Heart right ventricle (tissue), 16 donors: ENCODE data around the gene DEFB119. TPM values are rescaled to one million over a fixed set of nuclear protein-coding genes. Genes with fewer than 3 reads are reported as not detected.

Source experiments
- ATAC-seq, 8 donors: fragments of 200-7000 bp; cut with Tn5 transposase; one replicate each; pipeline ENCODE4 v1.9.1; 2020; ENCODE audit warnings: mild to moderate bottlenecking in 8 of 8, moderate library complexity in 8 of 8, moderate number of reproducible peaks in 1 of 8
- DNase-seq, 2 donors: peaks; one replicate each; pipeline ENCODE4 v3.0.0-alpha.2; 2020
- H3K27ac ChIP-seq, 10 donors: fragments of 200-600 bp; sonication (generic) in 2 of 10; one replicate each; pipeline versions ENCODE4 v1.5.0 to v1.8.0; 2020 to 2022; ENCODE audit warnings: mild to moderate bottlenecking in 3 of 10
- H3K27me3 ChIP-seq, 7 donors: fragments of 200-600 bp; one replicate each; pipeline ENCODE4 v1.8.0; 2021 to 2022; ENCODE audit warnings: mild to moderate bottlenecking in 2 of 7
- H3K36me3 ChIP-seq, 9 donors: fragments of 200-600 bp; sonication (generic) in 1 of 9; one replicate each; pipeline versions ENCODE4 v1.5.0 to v1.8.0; 2020 to 2022; ENCODE audit warnings: mild to moderate bottlenecking in 2 of 9
- H3K4me1 ChIP-seq, 9 donors: fragments of 200-600 bp; sonication (generic) in 1 of 9; one replicate each; pipeline versions ENCODE4 v1.5.0 to v1.8.0; 2020 to 2022; ENCODE audit warnings: mild to moderate bottlenecking in 4 of 9
- H3K4me3 ChIP-seq, 10 donors: fragments of 200-600 bp; sonication (generic) in 2 of 10; one replicate each; pipeline versions ENCODE4 v1.5.0 to v1.8.0; 2020 to 2022; ENCODE audit warnings: mild to moderate bottlenecking in 7 of 10, moderate library complexity in 2 of 10
- H3K9me3 ChIP-seq, 11 donors: fragments of 200-600 bp in 10 of 11; sonication (generic) in 2 of 11; one replicate each; pipeline versions ENCODE4 v1.5.0 to v1.8.0; 2013 to 2022; ENCODE audit warnings: mild to moderate bottlenecking in 2 of 11, control low read depth in 1 of 11, moderate library complexity in 1 of 11
- WGBS, 2 donors: extraction: QIAGEN DNeasy Blood & Tissue Kit; methylation state at CpG; one replicate each; pipeline ENCODE4 v1.1.7; 2013; ENCODE audit warnings: inconsistent platforms in 1 of 2; 5-methylcytosine and 5-hydroxymethylcytosine counted together
- intact Hi-C, 10 donors: fragments of 100-400 bp; cut with DNase I; formaldehyde crosslinking; loops; one replicate each; pipeline versions ENCODE4 v1.11.1 to v1.14.2; 2022
- polyA plus RNA-seq, 2 donors: library from polyadenylated mRNA; stranded (reverse); fragments of 200-250 nt; gene quantifications; one replicate each; pipeline ENCODE4 v1.2.3, GENCODE V29; 2013
- total RNA-seq, 10 donors: library from RNA; stranded (reverse); fragmentation: NEBNext Ultra II Directional in 3 of 10; extraction: Animal tissue kit (Norgen Biotek cat#: 25700) in 3 of 10; gene quantifications; one replicate each; pipeline versions ENCODE4 v1.2.1 to v1.2.4, GENCODE V29; 2021 to 2023
- TF ChIP-seq, protein P1 (sequence below), 9 donors: fragments of 200-600 bp; sonication (generic) in 2 of 9; IDR thresholded peaks; one replicate each; pipeline versions ENCODE4 v1.5.0 to v1.8.0; 2021 to 2022; ENCODE audit warnings: antibody characterized with exemption in 9 of 9, mild to moderate bottlenecking in 5 of 9, moderate library complexity in 1 of 9
- donor health status: Arrhythmogenic right ventricular cardiomyopathy.
- donor health status: ischemic (EF 13 %, LVEDD 7.1; RV severe dilation, severe dysfunction).
- donor health status: healthy with polysubstance abuse.
- donor health status: DM: no; HTN: yes; CAD: no.
- donor health status: DM: no; HTN: no; CAD: no.
- donor health status: ischemic (EF 25% LVEDD 6.9; RV normal size, moderate dysfunction).
- donor health status: ischemic (EF 25% LVEDD 5.7; RV mildly dilated, moderate dysfunction).
- donor health status: healthy.
- donor health status: DM: yes; HTN: yes; CAD: no.
- donor health status: Ischemic cardiomyopathy.
- donor health status: ischemic (EF 35%, LVEDD 5.7; RV mildly dilated, moderate dysfunction).
- donor health status: nonischemic (EF 11% LVEDD 7.7; RV severe dilation, severe dysfunction).
- donor health status: DM: yes; HTN: yes; CAD: no.
- donor health status: PGD.
- donor health status: ischemic (EF 29% LVEDD 5.4; RV normal size, mild dysfunction).
- donor health status: nonischemic (EF 23%, LVEDD 6.1; RV moderate dilation, normal function).

DEFB119 gene
- total and polyA plus RNA-seq, 12 donors = not detected

DNA sequence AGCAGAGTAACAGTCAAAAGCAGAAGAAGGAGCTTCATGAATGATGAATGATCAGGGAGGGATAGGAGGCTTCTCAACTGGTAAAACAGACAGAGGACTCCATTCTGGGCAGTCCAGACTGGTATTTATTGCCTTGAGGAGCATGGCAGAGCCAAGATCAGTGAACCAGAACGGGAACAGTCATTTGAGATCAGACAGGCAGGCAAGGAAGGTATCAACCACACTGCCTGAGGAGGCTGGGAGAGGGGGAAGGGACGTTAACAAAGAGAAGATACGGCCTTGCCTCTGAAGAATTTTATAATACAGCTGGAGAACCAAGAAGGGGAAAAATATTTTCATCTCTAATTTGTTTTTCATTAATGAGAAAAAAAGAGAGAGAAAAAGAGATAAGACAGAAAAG is 15.7 kb upstream of the DEFB119 start, which contains the start of gene DEFB121:
Gene DEFB121 (minus strand): TSS at position 101 of the 400 bp plus-strand sequence. CDS start 63 bp downstream, at position 38.
- ATAC-seq = no peak
- WGBS, 2 donors = 34 to 43% methylated on average over 3 of the region's 3 CpGs
- no peaks in the 10 kb centered on the region for H3K36me3 ChIP-seq
- H3K4me1 ChIP-seq = no peaks in the 10 kb centered on the region
- DNase-seq = no peak
- H3K9me3 ChIP-seq = peaks cover 0 to 3% (median 0%) of the 10 kb centered on the region in 11 donors
- intact Hi-C loops = no loop called here
- no peak within 1 kb of the TSS for H3K4me3 ChIP-seq
- H3K27ac ChIP-seq = no peak within 1 kb of the TSS
- H3K27me3 ChIP-seq = peaks cover 0 to 29% (median 5%) of the 10 kb centered on the region in 7 donors
- TF ChIP-seq, protein P1, sequence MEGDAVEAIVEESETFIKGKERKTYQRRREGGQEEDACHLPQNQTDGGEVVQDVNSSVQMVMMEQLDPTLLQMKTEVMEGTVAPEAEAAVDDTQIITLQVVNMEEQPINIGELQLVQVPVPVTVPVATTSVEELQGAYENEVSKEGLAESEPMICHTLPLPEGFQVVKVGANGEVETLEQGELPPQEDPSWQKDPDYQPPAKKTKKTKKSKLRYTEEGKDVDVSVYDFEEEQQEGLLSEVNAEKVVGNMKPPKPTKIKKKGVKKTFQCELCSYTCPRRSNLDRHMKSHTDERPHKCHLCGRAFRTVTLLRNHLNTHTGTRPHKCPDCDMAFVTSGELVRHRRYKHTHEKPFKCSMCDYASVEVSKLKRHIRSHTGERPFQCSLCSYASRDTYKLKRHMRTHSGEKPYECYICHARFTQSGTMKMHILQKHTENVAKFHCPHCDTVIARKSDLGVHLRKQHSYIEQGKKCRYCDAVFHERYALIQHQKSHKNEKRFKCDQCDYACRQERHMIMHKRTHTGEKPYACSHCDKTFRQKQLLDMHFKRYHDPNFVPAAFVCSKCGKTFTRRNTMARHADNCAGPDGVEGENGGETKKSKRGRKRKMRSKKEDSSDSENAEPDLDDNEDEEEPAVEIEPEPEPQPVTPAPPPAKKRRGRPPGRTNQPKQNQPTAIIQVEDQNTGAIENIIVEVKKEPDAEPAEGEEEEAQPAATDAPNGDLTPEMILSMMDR (IDR thresholded peaks at IDR 0.05) = no peak

DNA sequence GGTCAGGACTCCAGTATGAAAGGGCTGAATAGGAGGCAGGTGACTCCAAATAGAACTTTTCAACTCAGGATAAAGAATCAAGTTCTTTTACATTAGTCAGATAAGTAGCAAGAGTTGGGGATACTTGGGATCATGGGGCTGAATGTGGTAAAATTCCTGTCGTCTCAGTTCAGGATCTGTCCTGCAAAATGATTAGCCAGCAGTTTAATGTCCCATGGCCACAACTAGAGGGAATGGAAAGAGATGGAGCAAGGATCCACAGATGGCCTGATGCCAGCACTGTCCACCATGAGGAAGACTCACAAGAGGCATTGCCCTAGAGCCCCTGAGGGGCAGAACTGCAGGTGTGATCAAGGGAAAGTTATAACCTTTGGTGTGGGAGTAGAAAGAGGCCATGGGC is 13.5 kb upstream of the DEFB119 start:
- Histone ChIP-seq H3K9me3 (no peaks in the 10 kb centered on the region), H3K27ac (no peak overlapping the region), H3K36me3 (no peaks in the 10 kb centered on the region), H3K27me3 (peaks cover 0 to 21% (median 3%) of the 10 kb centered on the region in 7 donors), H3K4me3 (no peak overlapping the region), H3K4me1 (no peaks in the 10 kb centered on the region)
- WGBS, 2 donors = 41 to 45% methylated on average over 1 of the region's 1 CpG
- intact Hi-C loops = no loop called here
- ATAC-seq (no peak), DNase-seq (no peak)
- TF ChIP-seq, protein P1 (IDR thresholded peaks at IDR 0.05) = no peak

- Histone ChIP-seq H3K4me3 (no peak overlapping the region), H3K9me3 (no peaks in the 10 kb centered on the region), H3K36me3 (no peaks in the 10 kb centered on the region), H3K4me1 (no peaks in the 10 kb centered on the region), H3K27ac (no peak overlapping the region), H3K27me3 (peaks cover 0 to 9% (median 4%) of the 10 kb centered on the region in 7 donors)
- DNase-seq = no peak
- TF ChIP-seq, protein P1 (IDR thresholded peaks at IDR 0.05) = no peak
- intact Hi-C loops = no loop called here
- no peak for ATAC-seq
- 42 to 51% methylated on average over 3 of the region's 3 CpGs for WGBS, 2 donors
Measured at GRCh38 chr20:31394900-31395299, 4.5 kb upstream of the DEFB119 start.

DNA sequence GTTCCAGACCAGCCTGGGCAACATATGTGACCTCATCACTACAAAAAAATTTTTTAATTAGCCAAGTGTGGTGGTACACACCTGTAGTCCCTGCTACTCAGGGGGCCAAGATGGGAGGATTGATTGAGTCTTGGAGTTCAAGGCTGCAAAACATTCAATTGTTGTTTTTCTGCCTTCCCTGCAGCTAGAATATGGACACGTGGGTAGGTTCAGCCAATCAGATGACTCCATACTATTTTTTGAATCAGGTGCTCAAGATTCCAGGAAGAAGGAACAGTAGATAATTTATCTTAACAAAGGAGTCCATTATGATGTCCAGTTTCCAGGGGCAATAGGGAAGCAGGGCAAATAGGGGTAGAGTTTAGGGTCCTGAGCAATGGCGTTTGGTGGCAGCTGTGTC is 2.4 kb upstream of the DEFB119 start:
- H3K27ac ChIP-seq = no peak overlapping the region
- H3K4me1 ChIP-seq = no peaks in the 10 kb centered on the region
- H3K36me3 ChIP-seq = no peaks in the 10 kb centered on the region
- intact Hi-C loops = no loop called here
- WGBS, 2 donors = 63 to 70% methylated on average over 2 of the region's 2 CpGs
- DNase-seq (no peak), ATAC-seq (no peak)
- H3K9me3 ChIP-seq = no peaks in the 10 kb centered on the region
- TF ChIP-seq, protein P1 (IDR thresholded peaks at IDR 0.05) = no peak
- H3K27me3 ChIP-seq = peaks cover 0 to 11% (median 4%) of the 10 kb centered on the region in 7 donors
- no peak overlapping the region for H3K4me3 ChIP-seq
